Measurements from ENCODE around the gene PTPN2. TPM values are rescaled to one million over a fixed set of nuclear protein-coding genes. Genes with fewer than 3 reads are reported as not detected.

The PTPN2 gene
- total and polyA plus RNA-seq, 2 experiments from 2014 or later, result 24.7 to 25.4 TPM

- TF ChIP-seq CTCF (IDR thresholded peaks at IDR 0.05; ENCODE audit: low read depth, low read length), result no peak
- no peak for DNase-seq (ENCODE audit: low read depth in 1 of 2, low spot score in 1 of 2)
- Histone ChIP-seq H3K4me1 (ENCODE audit: low read depth) (peaks cover 12% of the 10 kb centered on the region), H3K36me3 (no peaks in the 10 kb centered on the region), H3K27me3 (no peaks in the 10 kb centered on the region), H3K27ac (peak overlapping the region; percentile 99), H3K4me3 (peak overlapping the region; percentile 89), H3K9me3 (ENCODE audit: low read depth) (no peaks in the 10 kb centered on the region)
These were observed 628 bp upstream of the PTPN2 start for GRCh38 chr18:12884406-12885323.

GRCh38 chr18:12883372-12883683, 709 bp downstream of the PTPN2 start:
- Histone ChIP-seq H3K36me3 (no peaks in the 10 kb centered on the region), H3K4me1 (ENCODE audit: low read depth) (peaks cover 16% of the 10 kb centered on the region), H3K9me3 (ENCODE audit: low read depth) (no peaks in the 10 kb centered on the region), H3K4me3 (peak overlapping the region; percentile 89), H3K27ac (peak overlapping the region; percentile 99), H3K27me3 (no peaks in the 10 kb centered on the region)
- DNase-seq (ENCODE audit: low read depth in 1 of 2, low spot score in 1 of 2), result peak in 1 of 2 donors; percentile 63
- no peak for TF ChIP-seq CTCF (IDR thresholded peaks at IDR 0.05; ENCODE audit: low read depth, low read length)

- no peak for TF ChIP-seq CTCF (IDR thresholded peaks at IDR 0.05; ENCODE audit: low read depth, low read length)
- Histone ChIP-seq H3K27ac (peak overlapping the region; percentile 99), H3K9me3 (ENCODE audit: low read depth) (no peaks in the 10 kb centered on the region), H3K4me1 (ENCODE audit: low read depth) (peaks cover 16% of the 10 kb centered on the region), H3K4me3 (peak overlapping the region; percentile 89), H3K27me3 (no peaks in the 10 kb centered on the region), H3K36me3 (no peaks in the 10 kb centered on the region)
- DNase-seq (ENCODE audit: low read depth in 1 of 2, low spot score in 1 of 2), result no peak
These were observed 1.3 kb downstream of the PTPN2 start for GRCh38 chr18:12882453-12883371.

GRCh38 chr18:12880541-12880910, 3.5 kb downstream of the PTPN2 start:
- no peak for DNase-seq (ENCODE audit: low read depth in 1 of 2, low spot score in 1 of 2)

More at GRCh38 chr18:12880541-12880910, 3.5 kb downstream of the PTPN2 start:
- H3K36me3 ChIP-seq, result no peaks in the 10 kb centered on the region
- H3K27me3 ChIP-seq, result no peaks in the 10 kb centered on the region
- H3K4me3 ChIP-seq, result no peak overlapping the region
- no peak overlapping the region for H3K27ac ChIP-seq
- peaks cover 18% of the 10 kb centered on the region for H3K4me1 ChIP-seq (ENCODE audit: low read depth)
- TF ChIP-seq CTCF (IDR thresholded peaks at IDR 0.05; ENCODE audit: low read depth, low read length), result no peak
- no peaks in the 10 kb centered on the region for H3K9me3 ChIP-seq (ENCODE audit: low read depth)

Measured in cardiac muscle cell (in vitro differentiated cells and primary cell).